Left lung (tissue), 10 donors: ENCODE results near the gene CD80. TPM values are rescaled to one million over a fixed set of nuclear protein-coding genes. Genes with fewer than 3 reads are reported as not detected.

Experiments used
- ATAC-seq: fragments of 200-7000 bp; cut with Tn5 transposase; one replicate; pipeline ENCODE4 v1.9.1; 2020; ENCODE audit warnings: moderate library complexity
- DNase-seq, 4 donors: peaks; one replicate each; pipeline ENCODE4 v3.0.0-alpha.2; 2013 to 2020
- H3K27ac ChIP-seq, 2 donors: fragments of 200-600 bp; sonication (generic) in 1 of 2; one replicate each; pipeline versions ENCODE4 v1.5.0 to v1.8.0; 2020 to 2021
- H3K27me3 ChIP-seq, 2 donors: fragments of 200-600 bp; sonication (generic) in 1 of 2; one replicate each; pipeline versions ENCODE4 v1.5.0 to v1.8.0; 2020 to 2021
- H3K36me3 ChIP-seq, 2 donors: fragments of 200-600 bp; sonication (generic) in 1 of 2; one replicate each; pipeline versions ENCODE4 v1.5.0 to v1.8.0; 2020 to 2021
- H3K4me1 ChIP-seq, 2 donors: fragments of 200-600 bp; one replicate each; pipeline ENCODE4 v1.8.0; 2021
- H3K4me3 ChIP-seq, 2 donors: fragments of 200-600 bp; sonication (generic) in 1 of 2; one replicate each; pipeline versions ENCODE4 v1.5.0 to v1.8.0; 2020 to 2021; ENCODE audit warnings: mild to moderate bottlenecking in 1 of 2
- H3K9me3 ChIP-seq, 2 donors: fragments of 200-600 bp; sonication (generic) in 1 of 2; one replicate each; pipeline versions ENCODE4 v1.5.0 to v1.8.0; 2020 to 2021
- intact Hi-C, 2 donors: fragments of 100-400 bp; cut with DNase I; formaldehyde crosslinking; loops; one replicate each; pipeline versions ENCODE4 v1.11.2 to v1.14.2; 2022
- polyA plus RNA-seq, 6 donors: library from polyadenylated mRNA; unstranded; fragments of 120-200 nt; gene quantifications; one replicate each; pipeline ENCODE4 v1.2.1, GENCODE V29; 2013; ENCODE audit not compliant: insufficient read length in 6 of 6
- total RNA-seq, 2 donors: library from RNA; stranded (reverse); fragmentation: NEBNext Ultra II Directional; extraction: Animal tissue kit (Norgen Biotek cat#: 25700); gene quantifications; one replicate each; pipeline ENCODE4 v1.2.1, GENCODE V29; 2021
- TF ChIP-seq, protein P1 (sequence below), 2 donors: fragments of 200-600 bp; sonication (generic) in 1 of 2; IDR thresholded peaks; one replicate each; pipeline versions ENCODE4 v1.5.0 to v1.8.0; 2021; ENCODE audit warnings: antibody characterized with exemption in 2 of 2
- donor health status: DM: no; HTN: yes; CAD: no.
- donor health status: DM: no; HTN: no; CAD: no.

CD80 gene
- total and polyA plus RNA-seq, 8 donors, result 2.3 to 5.4 (median 2.9) TPM

DNA sequence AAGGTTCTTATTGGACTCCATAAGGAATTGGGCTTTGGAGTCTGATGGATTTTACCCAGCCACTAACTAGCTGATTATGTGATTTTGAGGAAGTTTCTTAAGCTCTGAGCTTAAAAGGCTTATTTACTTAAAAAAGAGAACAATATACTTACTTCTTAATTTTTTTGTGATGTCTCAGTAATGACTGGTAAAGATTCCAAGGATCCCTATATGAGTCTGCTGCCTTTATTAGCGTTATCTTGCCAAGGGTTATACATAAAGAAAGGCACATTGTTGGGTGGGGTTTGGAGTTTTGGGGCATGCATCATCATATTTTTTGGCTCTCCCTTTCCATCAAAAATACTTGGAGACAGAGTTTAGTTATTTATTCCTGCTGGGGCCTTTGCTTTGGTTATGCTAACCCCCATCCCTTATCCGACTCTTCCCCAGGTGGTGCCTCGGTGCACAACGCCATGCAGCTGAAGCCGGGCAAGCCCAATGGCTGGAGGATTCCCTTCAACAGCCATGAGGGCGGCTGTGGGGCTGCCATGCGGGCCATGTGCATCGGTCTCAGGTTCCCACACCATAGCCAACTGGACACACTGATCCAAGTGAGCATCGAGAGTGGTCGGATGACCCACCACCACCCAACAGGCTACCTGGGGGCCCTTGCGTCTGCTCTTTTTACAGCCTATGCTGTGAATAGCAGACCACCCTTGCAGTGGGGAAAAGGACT is 26.6 kb upstream of the CD80 start:
- Histone ChIP-seq H3K9me3 (no peaks in the 10 kb centered on the region), H3K36me3 (peaks cover 0 to 24% of the 10 kb centered on the region in 2 donors), H3K27ac (peak overlapping the region in 1 of 2 donors; percentile 62), H3K4me1 (peaks cover 0 to 57% of the 10 kb centered on the region in 2 donors), H3K27me3 (no peaks in the 10 kb centered on the region), H3K4me3 (no peak overlapping the region)
- ATAC-seq (no peak), DNase-seq (no peak)
- TF ChIP-seq, protein P1, sequence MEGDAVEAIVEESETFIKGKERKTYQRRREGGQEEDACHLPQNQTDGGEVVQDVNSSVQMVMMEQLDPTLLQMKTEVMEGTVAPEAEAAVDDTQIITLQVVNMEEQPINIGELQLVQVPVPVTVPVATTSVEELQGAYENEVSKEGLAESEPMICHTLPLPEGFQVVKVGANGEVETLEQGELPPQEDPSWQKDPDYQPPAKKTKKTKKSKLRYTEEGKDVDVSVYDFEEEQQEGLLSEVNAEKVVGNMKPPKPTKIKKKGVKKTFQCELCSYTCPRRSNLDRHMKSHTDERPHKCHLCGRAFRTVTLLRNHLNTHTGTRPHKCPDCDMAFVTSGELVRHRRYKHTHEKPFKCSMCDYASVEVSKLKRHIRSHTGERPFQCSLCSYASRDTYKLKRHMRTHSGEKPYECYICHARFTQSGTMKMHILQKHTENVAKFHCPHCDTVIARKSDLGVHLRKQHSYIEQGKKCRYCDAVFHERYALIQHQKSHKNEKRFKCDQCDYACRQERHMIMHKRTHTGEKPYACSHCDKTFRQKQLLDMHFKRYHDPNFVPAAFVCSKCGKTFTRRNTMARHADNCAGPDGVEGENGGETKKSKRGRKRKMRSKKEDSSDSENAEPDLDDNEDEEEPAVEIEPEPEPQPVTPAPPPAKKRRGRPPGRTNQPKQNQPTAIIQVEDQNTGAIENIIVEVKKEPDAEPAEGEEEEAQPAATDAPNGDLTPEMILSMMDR (IDR thresholded peaks at IDR 0.05), result no peak
- intact Hi-C loops, result no loop called here

DNA sequence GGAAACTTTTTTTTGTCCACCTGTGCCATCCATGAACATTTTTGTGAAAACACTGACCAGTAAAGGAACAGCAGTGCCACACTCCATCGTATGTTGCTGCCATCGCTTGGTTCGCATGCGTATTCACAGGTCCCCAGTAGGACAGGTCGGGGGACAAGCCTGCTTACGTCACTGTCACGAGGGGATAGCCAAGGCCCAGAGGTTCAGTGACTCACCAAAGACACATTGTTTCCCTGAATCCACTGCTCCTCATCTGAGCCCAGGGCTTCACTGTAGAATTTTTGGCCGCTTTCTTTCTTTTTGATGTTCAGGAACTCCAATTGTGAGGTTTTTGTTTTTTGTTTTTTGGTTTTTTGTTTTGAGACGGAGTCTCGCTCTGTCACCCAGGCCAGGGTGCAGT is 25.8 kb upstream of the CD80 start:
- Histone ChIP-seq H3K4me3 (no peak overlapping the region), H3K9me3 (no peaks in the 10 kb centered on the region), H3K27ac (peak overlapping the region in 1 of 2 donors; percentile 62), H3K36me3 (peaks cover 0 to 24% of the 10 kb centered on the region in 2 donors), H3K27me3 (no peaks in the 10 kb centered on the region), H3K4me1 (peaks cover 5 to 65% of the 10 kb centered on the region in 2 donors)
- intact Hi-C loops, result no loop called here
- TF ChIP-seq, protein P1 (IDR thresholded peaks at IDR 0.05), result no peak
- DNase-seq (peak in 1 of 4 donors; percentile 54), ATAC-seq (no peak)

DNA sequence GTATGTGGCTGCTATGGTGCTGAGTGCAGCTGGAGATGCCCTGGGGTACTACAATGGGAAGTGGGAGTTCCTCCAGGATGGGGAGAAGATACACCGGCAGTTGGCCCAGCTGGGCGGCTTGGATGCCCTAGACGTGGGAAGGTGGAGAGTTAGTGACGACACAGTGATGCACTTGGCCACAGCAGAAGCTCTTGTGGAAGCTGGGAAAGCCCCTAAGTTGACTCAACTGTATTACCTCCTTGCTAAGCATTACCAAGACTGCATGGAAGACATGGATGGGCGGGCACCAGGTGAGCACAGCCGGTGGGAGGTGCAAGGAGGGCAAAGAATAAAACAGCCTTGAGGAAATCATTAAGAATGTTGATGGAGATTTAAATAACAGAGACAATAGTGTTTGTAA is 22.8 kb upstream of the CD80 start:
- no peak for DNase-seq
- Histone ChIP-seq H3K9me3 (no peaks in the 10 kb centered on the region), H3K27me3 (no peaks in the 10 kb centered on the region), H3K4me3 (no peak overlapping the region), H3K36me3 (peaks cover 0 to 19% of the 10 kb centered on the region in 2 donors), H3K4me1 (peaks cover 12 to 53% of the 10 kb centered on the region in 2 donors), H3K27ac (no peak overlapping the region)
- TF ChIP-seq, protein P1 (IDR thresholded peaks at IDR 0.05), result no peak
- ATAC-seq, result no peak
- intact Hi-C loops, result no loop called here

DNA sequence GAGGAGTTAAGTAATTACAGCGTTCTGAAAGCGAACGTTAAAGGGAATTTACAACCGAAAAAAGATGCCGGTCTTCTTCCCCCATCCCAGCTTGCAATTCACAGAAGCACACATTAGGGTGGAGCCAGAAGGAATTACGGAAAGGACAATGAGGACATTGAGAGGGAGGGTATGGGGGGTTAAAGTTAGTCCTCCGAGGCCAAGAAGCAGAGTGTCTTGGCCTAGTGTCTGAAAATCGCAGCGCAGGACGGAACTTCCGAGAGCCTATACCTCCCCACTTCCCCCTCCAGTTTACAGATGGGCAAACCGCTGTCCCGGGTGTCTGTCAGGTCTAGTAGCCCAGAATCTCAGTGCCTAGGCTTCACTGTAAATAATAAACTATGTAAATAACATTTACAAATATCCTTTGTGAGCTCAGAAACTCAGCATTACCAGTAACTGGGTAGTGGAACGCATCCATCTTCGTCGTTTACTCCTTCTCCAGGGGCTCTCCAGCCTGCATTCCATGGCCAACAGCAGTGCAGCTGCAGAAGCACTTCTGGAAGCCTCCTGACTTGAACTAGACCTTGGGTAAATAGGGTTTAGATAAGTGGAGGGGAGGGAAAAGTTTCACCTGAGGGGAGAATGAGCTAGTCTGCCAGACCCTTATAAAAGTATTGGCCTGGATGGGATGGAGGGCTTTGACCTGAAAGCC is 20.8 kb upstream of the CD80 start:
- intact Hi-C loops, result no loop called here
- DNase-seq, result peak in 3 of 4 donors; percentile 13 to 67 (median 45)

More for the DNA sequence above, 20.8 kb upstream of the CD80 start:
- H3K36me3 ChIP-seq, result peaks cover 0 to 12% of the 10 kb centered on the region in 2 donors
- ATAC-seq, result peak; percentile 56
- TF ChIP-seq, protein P1 (IDR thresholded peaks at IDR 0.05), result peak in 1 of 2 donors; percentile 20
- peaks cover 12 to 34% of the 10 kb centered on the region in 2 donors for H3K4me1 ChIP-seq
- peak overlapping the region; percentile 36 to 57 for H3K4me3 ChIP-seq
- no peaks in the 10 kb centered on the region for H3K27me3 ChIP-seq
- no peaks in the 10 kb centered on the region for H3K9me3 ChIP-seq
- H3K27ac ChIP-seq, result peak overlapping the region; percentile 90 to 96
